GM13976 (cell line): ENCODE results near the gene DDX1.

ENCODE experiments used
- DNase-seq: peaks from one replicate; pipeline ENCODE4 v3.0.0; 2012; ENCODE audit warnings: low spot score
- in situ Hi-C: fragments of 300-500 bp; cut with MboI; formaldehyde crosslinking; loops from one replicate; pipeline ENCODE4 v1.12.0; 2022; ENCODE audit warnings: low sequenced_read_pairs, mixed read lengths, inconsistent platforms; ENCODE audit not compliant: unreplicated experiment
- TF ChIP-seq, protein P1 (sequence below): IDR thresholded peaks from 2 replicates; pipeline ENCODE4 v1.5.1; 2012; ENCODE audit warnings: borderline replicate concordance, mild to moderate bottlenecking; ENCODE audit not compliant: insufficient read depth; ENCODE audit errors: extremely low read depth, missing control alignments, control extremely low read depth

DDX1 gene

DNA sequence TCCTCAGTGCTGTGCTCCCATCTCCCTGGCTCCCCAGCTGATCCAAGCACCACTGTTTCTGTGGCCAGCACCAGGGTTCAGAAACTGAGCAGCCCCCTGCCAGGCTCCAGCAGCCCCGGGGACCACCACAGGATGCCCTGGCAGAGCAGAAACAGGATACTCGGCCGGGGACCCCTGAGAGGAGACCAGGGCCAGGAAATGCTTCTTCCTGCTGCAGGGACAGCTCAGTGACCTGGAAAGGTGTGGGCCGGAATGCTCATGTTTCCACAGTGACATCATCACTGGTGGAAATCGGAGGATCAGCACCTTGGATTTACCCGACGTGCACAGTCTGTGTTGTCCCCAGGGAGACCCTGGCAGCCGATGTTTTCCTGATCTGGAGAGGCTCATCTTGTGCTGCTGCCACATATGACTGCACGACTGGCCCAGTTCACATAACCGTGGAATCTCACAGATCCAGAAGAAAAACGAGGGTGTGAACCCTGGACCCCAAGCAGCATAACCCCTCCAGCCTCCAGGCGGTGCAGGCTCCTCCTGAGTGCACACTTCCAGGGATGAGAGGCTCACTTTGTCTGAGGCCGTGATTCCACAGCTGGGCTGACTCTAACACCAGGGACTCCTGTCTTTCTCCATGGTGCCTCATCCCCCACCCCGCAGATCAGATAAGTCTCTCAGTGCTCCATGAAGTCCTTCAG lies 58.0 kb downstream of the DDX1 start:
- no peak for DNase-seq
- in situ Hi-C loops, result no loop called here
- TF ChIP-seq, protein P1, sequence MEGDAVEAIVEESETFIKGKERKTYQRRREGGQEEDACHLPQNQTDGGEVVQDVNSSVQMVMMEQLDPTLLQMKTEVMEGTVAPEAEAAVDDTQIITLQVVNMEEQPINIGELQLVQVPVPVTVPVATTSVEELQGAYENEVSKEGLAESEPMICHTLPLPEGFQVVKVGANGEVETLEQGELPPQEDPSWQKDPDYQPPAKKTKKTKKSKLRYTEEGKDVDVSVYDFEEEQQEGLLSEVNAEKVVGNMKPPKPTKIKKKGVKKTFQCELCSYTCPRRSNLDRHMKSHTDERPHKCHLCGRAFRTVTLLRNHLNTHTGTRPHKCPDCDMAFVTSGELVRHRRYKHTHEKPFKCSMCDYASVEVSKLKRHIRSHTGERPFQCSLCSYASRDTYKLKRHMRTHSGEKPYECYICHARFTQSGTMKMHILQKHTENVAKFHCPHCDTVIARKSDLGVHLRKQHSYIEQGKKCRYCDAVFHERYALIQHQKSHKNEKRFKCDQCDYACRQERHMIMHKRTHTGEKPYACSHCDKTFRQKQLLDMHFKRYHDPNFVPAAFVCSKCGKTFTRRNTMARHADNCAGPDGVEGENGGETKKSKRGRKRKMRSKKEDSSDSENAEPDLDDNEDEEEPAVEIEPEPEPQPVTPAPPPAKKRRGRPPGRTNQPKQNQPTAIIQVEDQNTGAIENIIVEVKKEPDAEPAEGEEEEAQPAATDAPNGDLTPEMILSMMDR, result no peak

DNA sequence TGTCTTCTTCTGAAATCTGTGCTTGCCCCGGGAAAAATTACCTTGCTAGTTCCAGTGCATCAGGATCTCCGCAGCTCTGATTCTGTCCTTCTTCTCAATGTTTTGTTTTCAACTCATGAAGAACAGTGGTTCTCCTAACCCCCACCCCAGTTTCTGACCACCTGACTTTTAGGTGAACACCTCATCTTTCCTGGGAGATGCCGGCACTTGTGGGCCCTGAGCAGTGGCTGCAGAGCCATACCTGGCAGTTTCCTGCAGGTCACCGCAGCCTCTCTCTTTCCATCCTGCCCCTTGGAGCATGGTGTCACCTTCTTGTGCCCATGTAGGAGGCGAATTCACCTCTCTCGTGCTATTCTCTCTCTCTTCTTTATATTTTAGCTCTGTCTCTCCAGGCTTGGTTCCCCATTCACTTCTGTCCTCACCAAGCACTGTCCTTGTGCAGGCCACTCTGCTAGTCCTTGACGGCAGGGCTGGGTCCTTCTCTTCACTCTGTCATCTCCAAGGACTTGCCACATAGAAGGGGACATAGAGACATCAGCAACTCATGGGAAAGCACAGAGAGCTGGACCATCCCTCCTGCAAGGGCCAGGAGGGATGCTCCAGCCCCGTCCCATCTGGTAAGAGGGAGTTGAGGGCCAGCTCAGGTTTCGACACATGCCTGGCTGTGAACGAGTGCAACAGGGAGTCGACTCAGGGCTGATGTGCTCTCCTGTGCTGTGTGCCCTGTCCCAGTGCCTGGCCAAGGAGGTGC lies 59.1 kb downstream of the DDX1 start:
- in situ Hi-C loops, result no loop called here
- DNase-seq, result peak; percentile 3
- TF ChIP-seq, protein P1, result no peak

DNA sequence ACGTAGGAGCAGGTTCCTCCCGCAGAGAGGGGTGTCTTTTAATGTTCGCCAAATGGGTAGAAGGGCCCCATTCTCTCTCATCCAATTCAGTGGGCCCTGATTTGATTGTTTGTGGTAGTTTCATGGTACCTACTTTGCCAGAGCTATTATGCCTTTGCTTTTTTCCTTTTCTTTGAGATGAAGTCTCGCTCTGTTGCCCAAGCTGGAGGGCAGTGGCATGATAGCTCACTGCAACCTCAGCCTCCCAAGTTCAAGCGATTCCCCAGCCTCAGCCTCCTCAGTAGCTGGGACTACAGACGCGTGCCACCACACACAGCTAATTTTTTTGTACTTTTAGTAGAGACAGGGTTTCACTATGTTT lies 59.7 kb downstream of the DDX1 start:
- in situ Hi-C loops, result no loop called here
- DNase-seq, result no peak

DNA sequence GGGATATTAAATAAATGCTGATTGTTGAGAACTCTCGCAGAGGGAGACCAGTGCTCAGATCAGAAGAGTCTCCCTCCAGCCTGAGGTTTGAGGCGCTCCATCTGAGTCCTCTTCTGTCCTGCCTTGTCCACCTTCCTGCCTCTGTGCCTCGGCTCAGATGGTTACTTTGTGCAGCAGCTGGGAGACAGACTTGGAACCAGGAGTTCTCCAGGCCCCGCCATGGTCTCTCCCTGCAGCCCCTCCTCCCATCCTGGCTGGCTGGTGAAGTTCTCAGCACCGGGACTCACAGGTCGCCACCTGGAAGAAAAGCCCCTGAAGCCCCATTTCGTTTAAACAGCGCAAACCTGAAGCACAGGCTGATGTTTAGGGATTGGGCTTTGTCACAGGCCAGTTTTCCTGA lies 60.6 kb downstream of the DDX1 start:
- DNase-seq, result no peak
- TF ChIP-seq, protein P1, result no peak
- in situ Hi-C loops, result no loop called here

More for the DNA sequence above, 59.7 kb downstream of the DDX1 start:
- TF ChIP-seq, protein P1, result no peak

DNA sequence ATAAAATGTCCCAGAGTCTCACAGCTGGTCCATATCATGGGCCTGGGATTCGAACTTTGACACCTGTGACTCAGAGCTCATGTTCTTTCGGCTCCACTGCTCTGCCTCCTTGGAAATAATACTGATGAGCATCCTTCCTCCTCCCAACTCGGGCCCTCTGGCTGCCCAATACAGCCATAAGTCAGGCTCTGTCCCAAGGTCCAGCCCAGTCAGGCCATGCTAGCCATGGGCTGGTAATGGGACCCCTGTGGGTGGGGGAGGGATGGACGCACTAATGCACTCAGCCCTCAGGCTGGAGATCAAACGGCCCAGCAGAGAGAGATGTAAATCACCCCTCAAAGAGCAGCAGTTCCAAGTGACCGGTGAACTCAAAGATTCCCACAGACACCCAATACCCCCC lies 61.1 kb downstream of the DDX1 start:
- DNase-seq, result peak; percentile 3
- in situ Hi-C loops, result no loop called here
- TF ChIP-seq, protein P1, result no peak

DNA sequence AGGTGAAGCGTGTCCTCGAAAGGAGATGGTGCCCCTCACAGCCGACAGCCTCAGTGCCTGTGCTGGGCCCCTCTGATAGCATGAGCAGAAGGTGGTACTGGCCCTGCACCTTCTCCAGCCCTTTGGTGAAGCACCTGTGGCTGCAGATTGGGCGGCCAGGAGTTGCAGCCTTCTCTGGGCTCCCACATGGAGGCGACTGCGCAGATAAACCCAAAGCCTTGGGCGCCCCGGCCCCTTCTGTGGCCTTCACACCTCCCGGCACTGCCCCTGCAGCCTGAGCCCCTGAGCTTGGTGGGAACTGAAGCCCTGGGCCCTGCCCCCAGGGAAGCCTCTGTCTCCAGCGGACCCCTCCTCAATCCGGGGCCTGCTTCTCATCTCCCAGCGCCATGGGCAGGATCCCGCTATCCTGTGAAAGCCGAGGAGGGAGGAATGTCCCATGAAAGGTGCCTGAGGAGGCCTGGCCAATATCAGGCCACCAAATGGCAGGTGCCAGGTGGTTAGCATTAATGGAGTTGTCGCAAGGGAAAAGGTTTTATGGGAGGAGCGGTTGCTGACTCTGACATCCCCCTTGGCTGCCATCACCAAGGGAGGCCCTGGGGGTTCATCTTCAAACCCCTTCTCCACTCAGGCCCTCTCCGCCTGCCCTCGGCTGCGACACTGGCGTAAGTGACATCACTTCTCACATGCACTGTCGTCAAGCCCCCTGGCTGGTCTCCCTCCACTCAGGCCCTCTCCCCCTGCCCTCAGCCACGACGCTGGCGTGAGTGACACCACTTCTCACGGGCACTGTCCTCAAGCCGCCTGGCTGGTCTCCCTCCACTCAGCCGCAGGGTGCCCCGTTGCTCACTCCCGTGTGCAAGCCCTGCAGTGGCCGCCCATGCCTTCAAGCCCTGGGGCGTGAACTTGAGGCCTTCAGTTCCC lies 62.4 kb downstream of the DDX1 start:
- in situ Hi-C loops, result no loop called here
- peak; percentile 5 for DNase-seq
- TF ChIP-seq, protein P1, result no peak
